Sigmoid colon (tissue), 7 donors: ENCODE results near the gene CWC15. TPM values are rescaled to one million over a fixed set of nuclear protein-coding genes. Genes with fewer than 3 reads are reported as not detected.

ENCODE experiments used
- DNase-seq: peaks from one replicate; pipeline ENCODE4 v3.0.0-alpha.2; 2019
- H3K27ac ChIP-seq, 4 donors: fragments of 200-600 bp; sonication (generic); one replicate each; pipeline ENCODE4 v1.5.1; 2016 to 2019; ENCODE audit warnings: mild to moderate bottlenecking in 1 of 4
- H3K27me3 ChIP-seq, 3 donors: fragments of 200-600 bp; sonication (generic); one replicate each; pipeline ENCODE4 v1.5.1; 2019; ENCODE audit warnings: mild to moderate bottlenecking in 1 of 3
- H3K36me3 ChIP-seq, 4 donors: fragments of 200-600 bp; sonication (generic); one replicate each; pipeline ENCODE4 v1.5.1; 2016 to 2019
- H3K4me1 ChIP-seq, 4 donors: fragments of 200-600 bp; sonication (generic); one replicate each; pipeline ENCODE4 v1.5.1; 2017 to 2019
- H3K4me3 ChIP-seq, 4 donors: fragments of 200-600 bp; sonication (generic); one replicate each; pipeline ENCODE4 v1.5.1; 2017 to 2019; ENCODE audit warnings: mild to moderate bottlenecking in 2 of 4, moderate library complexity in 1 of 4
- H3K9me3 ChIP-seq, 4 donors: fragments of 200-600 bp in 3 of 4; sonication (generic) in 3 of 4; one replicate each; pipeline versions ENCODE4 v1.5.1 to v1.6.1; 2013 to 2019
- EP300 ChIP-seq, 4 donors: sonication (generic); formaldehyde crosslinking; IDR thresholded peaks; one replicate each; pipeline ENCODE4 v1.6.1; 2017; ENCODE audit warnings: antibody characterized with exemption in 4 of 4
- POLR2A ChIP-seq, 2 donors: fragments of 450-650 bp; IDR thresholded peaks; one replicate each; pipeline ENCODE4 v1.6.1; 2016; ENCODE audit warnings: antibody characterized with exemption in 2 of 2, mild to moderate bottlenecking in 2 of 2, moderate library complexity in 2 of 2
- POLR2AphosphoS5 ChIP-seq, 4 donors: sonication (generic); formaldehyde crosslinking; IDR thresholded peaks; one replicate each; pipeline ENCODE4 v1.6.1; 2017; ENCODE audit warnings: antibody characterized with exemption in 4 of 4
- WGBS, 2 donors: extraction: QIAGEN DNeasy Blood & Tissue Kit; methylation state at CpG; one replicate each; pipeline ENCODE4 v1.1.7; 2013; 5-methylcytosine and 5-hydroxymethylcytosine counted together
- intact Hi-C: fragments of 100-400 bp; cut with DNase I; formaldehyde crosslinking; loops from one replicate; pipeline ENCODE4 v1.15.1; 2023
- polyA plus RNA-seq, 3 donors: library from polyadenylated mRNA; stranded (reverse); fragments of 200-250 nt; gene quantifications; one replicate each; pipeline ENCODE4 v1.2.3, GENCODE V29; 2013
- total RNA-seq, 4 donors: library from RNA; depleted of rRNA; stranded (reverse); fragments of >200 nt; gene quantifications; one replicate each; pipeline ENCODE4 v1.1.0, GENCODE V29; 2016
- TF ChIP-seq, protein P1 (sequence below), 4 experiments: fragments of 450-650 bp in 3 of 4; fragments of 200-600 bp in 1 of 4; IDR thresholded peaks; one replicate each; pipeline ENCODE4 v1.5.1; 2016 to 2019; ENCODE audit warnings: antibody characterized with exemption in 4 of 4, mild to moderate bottlenecking in 3 of 4, moderate library complexity in 2 of 4
- donor health status: healthy with polysubstance abuse.
- donor health status: Bipolar disorder and iron deficiency.
- donor health status: healthy.

Gene CWC15
- total and polyA plus RNA-seq, 7 donors = 39.8 to 69.9 (median 48.3) TPM

DNA sequence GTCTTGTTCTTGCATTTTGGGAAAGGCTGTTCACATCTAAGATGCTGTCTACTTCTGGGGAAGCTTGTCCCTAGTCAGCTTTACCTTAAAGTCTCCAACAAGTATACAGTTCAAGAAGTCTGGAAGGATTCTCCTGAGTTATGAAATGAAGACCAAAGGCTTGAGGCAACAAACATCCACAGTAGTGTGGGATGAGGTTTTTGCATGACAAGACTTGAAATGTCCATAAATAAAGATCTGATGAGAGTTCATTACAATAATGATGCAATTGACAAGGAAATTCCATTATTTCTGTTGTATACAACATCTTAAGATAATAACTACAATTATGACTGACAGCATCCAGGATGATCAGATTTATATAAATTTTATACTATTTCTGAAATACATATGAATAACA is 30.4 kb upstream of the CWC15 start:
- no peaks in the 10 kb centered on the region for H3K36me3 ChIP-seq
- H3K4me3 ChIP-seq = no peak overlapping the region
- no peak overlapping the region for H3K27ac ChIP-seq
- intact Hi-C loops = no loop called here
- peaks cover 0 to 2% (median 0%) of the 10 kb centered on the region in 4 donors for H3K9me3 ChIP-seq
- no peaks in the 10 kb centered on the region for H3K27me3 ChIP-seq
- no peak for DNase-seq
- TF ChIP-seq POLR2AphosphoS5 (IDR thresholded peaks at IDR 0.05) = no peak
- no peak for TF ChIP-seq POLR2A (IDR thresholded peaks at IDR 0.05)
- TF ChIP-seq, protein P1, sequence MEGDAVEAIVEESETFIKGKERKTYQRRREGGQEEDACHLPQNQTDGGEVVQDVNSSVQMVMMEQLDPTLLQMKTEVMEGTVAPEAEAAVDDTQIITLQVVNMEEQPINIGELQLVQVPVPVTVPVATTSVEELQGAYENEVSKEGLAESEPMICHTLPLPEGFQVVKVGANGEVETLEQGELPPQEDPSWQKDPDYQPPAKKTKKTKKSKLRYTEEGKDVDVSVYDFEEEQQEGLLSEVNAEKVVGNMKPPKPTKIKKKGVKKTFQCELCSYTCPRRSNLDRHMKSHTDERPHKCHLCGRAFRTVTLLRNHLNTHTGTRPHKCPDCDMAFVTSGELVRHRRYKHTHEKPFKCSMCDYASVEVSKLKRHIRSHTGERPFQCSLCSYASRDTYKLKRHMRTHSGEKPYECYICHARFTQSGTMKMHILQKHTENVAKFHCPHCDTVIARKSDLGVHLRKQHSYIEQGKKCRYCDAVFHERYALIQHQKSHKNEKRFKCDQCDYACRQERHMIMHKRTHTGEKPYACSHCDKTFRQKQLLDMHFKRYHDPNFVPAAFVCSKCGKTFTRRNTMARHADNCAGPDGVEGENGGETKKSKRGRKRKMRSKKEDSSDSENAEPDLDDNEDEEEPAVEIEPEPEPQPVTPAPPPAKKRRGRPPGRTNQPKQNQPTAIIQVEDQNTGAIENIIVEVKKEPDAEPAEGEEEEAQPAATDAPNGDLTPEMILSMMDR (IDR thresholded peaks at IDR 0.05) = no peak
- TF ChIP-seq EP300 (IDR thresholded peaks at IDR 0.05) = no peak
- no peaks in the 10 kb centered on the region for H3K4me1 ChIP-seq

DNA sequence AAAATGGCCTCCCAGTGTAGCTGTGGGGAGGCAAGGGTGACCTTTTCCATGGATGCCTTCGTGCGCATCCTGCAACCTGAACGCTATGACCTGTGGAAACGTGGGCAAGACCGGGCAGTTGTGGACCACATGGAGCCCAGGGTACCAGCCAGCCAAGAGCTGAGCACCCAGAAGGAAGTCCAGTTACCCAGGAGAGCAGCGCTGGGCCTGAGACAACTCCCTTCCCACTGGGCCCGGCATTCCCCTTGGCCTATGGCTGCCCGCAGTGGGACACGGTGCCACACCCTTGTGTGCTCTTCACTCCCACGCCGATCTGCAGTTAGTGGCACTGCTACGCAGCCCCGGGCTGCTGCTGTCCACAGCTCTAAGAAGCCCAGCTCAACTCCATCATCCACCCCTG is 24.9 kb upstream of the CWC15 start:
- H3K36me3 ChIP-seq = no peaks in the 10 kb centered on the region
- TF ChIP-seq, protein P1 (IDR thresholded peaks at IDR 0.05) = no peak
- TF ChIP-seq EP300 (IDR thresholded peaks at IDR 0.05) = no peak
- TF ChIP-seq POLR2AphosphoS5 (IDR thresholded peaks at IDR 0.05) = no peak
- no peak for TF ChIP-seq POLR2A (IDR thresholded peaks at IDR 0.05)
- 92 to 96% methylated on average over 13 of the region's 13 CpGs for WGBS, 2 donors
- no peak overlapping the region for H3K4me3 ChIP-seq
- no peak for DNase-seq
- H3K4me1 ChIP-seq = no peaks in the 10 kb centered on the region
- H3K27me3 ChIP-seq = no peaks in the 10 kb centered on the region
- H3K27ac ChIP-seq = no peak overlapping the region
- intact Hi-C loops = no loop called here
- no peaks in the 10 kb centered on the region for H3K9me3 ChIP-seq

DNA sequence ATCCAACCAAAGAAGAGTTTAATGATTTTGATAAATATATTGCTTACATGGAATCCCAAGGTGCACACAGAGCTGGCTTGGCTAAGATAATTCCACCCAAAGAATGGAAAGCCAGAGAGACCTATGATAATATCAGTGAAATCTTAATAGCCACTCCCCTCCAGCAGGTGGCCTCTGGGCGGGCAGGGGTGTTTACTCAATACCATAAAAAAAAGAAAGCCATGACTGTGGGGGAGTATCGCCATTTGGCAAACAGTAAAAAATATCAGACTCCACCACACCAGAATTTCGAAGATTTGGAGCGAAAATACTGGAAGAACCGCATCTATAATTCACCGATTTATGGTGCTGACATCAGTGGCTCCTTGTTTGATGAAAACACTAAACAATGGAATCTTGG is 24.1 kb upstream of the CWC15 start:
- H3K9me3 ChIP-seq = no peaks in the 10 kb centered on the region
- H3K27me3 ChIP-seq = no peaks in the 10 kb centered on the region
- no peaks in the 10 kb centered on the region for H3K36me3 ChIP-seq
- no peaks in the 10 kb centered on the region for H3K4me1 ChIP-seq
- DNase-seq = no peak
- TF ChIP-seq POLR2AphosphoS5 (IDR thresholded peaks at IDR 0.05) (no peak), POLR2A (IDR thresholded peaks at IDR 0.05) (no peak), EP300 (IDR thresholded peaks at IDR 0.05) (no peak)
- TF ChIP-seq, protein P1 (IDR thresholded peaks at IDR 0.05) = no peak
- no peak overlapping the region for H3K4me3 ChIP-seq
- intact Hi-C loops = no loop called here
- 85 to 94% methylated on average over 6 of the region's 6 CpGs for WGBS, 2 donors
- H3K27ac ChIP-seq = no peak overlapping the region

DNA sequence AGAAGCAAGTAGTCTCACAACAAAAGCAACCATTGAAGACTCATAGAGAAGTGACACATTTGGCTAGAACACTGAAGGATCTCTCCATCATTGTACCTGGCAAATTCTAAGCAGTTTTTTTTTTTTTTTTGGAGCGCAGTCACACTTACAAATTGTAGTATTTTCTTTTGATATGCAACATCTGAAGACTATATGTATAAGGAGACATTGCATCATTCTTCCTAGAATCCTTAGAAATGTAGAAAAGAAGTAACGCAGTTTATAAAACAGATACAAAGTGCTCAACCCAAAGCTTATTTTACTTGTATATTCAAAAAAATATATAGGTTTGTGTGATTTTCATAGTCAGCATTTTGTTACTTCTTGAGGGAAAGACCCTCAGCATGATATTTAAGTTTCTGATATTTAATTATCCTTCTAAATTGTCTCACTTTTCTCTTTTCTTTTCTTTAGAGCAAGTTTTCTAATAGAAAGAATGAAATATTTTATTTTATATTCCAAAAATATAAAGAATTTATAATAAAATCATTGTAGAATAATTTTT is 20.1 kb upstream of the CWC15 start:
- H3K4me3 ChIP-seq = no peak overlapping the region
- intact Hi-C loops = no loop called here
- H3K4me1 ChIP-seq = no peaks in the 10 kb centered on the region
- H3K9me3 ChIP-seq = no peaks in the 10 kb centered on the region
- 95 to 98% methylated on average over 2 of the region's 2 CpGs for WGBS, 2 donors
- DNase-seq = no peak
- TF ChIP-seq POLR2AphosphoS5 (IDR thresholded peaks at IDR 0.05) = no peak
- no peak for TF ChIP-seq EP300 (IDR thresholded peaks at IDR 0.05)
- TF ChIP-seq, protein P1 (IDR thresholded peaks at IDR 0.05) = no peak
- H3K36me3 ChIP-seq = no peaks in the 10 kb centered on the region
- no peaks in the 10 kb centered on the region for H3K27me3 ChIP-seq
- H3K27ac ChIP-seq = no peak overlapping the region

DNA sequence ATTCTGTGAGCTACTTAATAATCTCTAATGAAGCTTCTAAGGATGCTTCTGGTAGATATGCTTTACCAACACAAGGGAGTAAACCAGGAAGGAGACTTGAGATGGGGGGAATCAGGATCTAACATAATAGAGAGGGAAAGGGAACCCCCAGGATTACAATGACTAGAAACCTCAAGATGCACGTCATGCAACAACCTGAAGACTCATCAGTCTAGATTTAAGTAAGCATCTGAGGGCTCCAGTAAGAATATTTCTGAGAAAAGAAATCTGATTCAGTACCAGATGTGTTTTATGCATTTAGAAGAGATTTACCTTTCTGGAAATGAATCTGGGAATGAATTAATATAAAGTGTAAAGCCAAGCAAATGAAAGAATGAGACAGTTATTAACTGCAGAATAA is 15.4 kb upstream of the CWC15 start:
- no peak for TF ChIP-seq POLR2A (IDR thresholded peaks at IDR 0.05)
- TF ChIP-seq, protein P1 (IDR thresholded peaks at IDR 0.05) = no peak
- no peak for TF ChIP-seq POLR2AphosphoS5 (IDR thresholded peaks at IDR 0.05)
- no peak for TF ChIP-seq EP300 (IDR thresholded peaks at IDR 0.05)
- Histone ChIP-seq H3K9me3 (no peaks in the 10 kb centered on the region), H3K36me3 (no peaks in the 10 kb centered on the region), H3K27me3 (no peaks in the 10 kb centered on the region), H3K4me3 (no peak overlapping the region), H3K27ac (no peak overlapping the region), H3K4me1 (no peaks in the 10 kb centered on the region)
- intact Hi-C loops = no loop called here
- no peak for DNase-seq
- 85 to 94% methylated on average over 1 of the region's 1 CpG for WGBS, 2 donors
